Neuronal stem cell (in vitro differentiated cells): ENCODE results near the gene C14orf180. TPM values are rescaled to one million over a fixed set of nuclear protein-coding genes. Genes with fewer than 3 reads are reported as not detected.

Source experiments
- DNase-seq: peaks from one replicate; pipeline ENCODE4 v3.0.0-alpha.2; 2013; ENCODE audit warnings: low spot score
- H2AFZ ChIP-seq: one replicate; pipeline ENCODE4 v1.6.1; 2013; ENCODE audit warnings: mild to moderate bottlenecking, low read length, inconsistent platforms
- H2AK5ac ChIP-seq: 2 replicates; pipeline ENCODE4 v1.6.1; 2013; ENCODE audit warnings: low read depth, mild to moderate bottlenecking, inconsistent platforms, low read length, moderate library complexity, mixed read lengths
- H2BK120ac ChIP-seq: 2 replicates; pipeline ENCODE4 v1.6.1; 2013; ENCODE audit warnings: low read depth, mild to moderate bottlenecking, inconsistent platforms, low read length, moderate library complexity, mixed read lengths
- H2BK12ac ChIP-seq: one replicate; pipeline ENCODE4 v1.6.1; 2013; ENCODE audit warnings: low read length, inconsistent platforms
- H2BK15ac ChIP-seq: 2 replicates; pipeline ENCODE4 v1.6.1; 2013; ENCODE audit warnings: mild to moderate bottlenecking, low read length, inconsistent platforms, mixed read lengths
- H2BK5ac ChIP-seq: one replicate; pipeline ENCODE4 v1.6.1; 2013; ENCODE audit warnings: inconsistent platforms, mild to moderate bottlenecking, low read length, moderate library complexity
- H3K14ac ChIP-seq: one replicate; pipeline ENCODE4 v1.6.1; 2013; ENCODE audit warnings: low read length, inconsistent platforms
- H3K18ac ChIP-seq: 2 replicates; pipeline ENCODE4 v1.6.1; 2013; ENCODE audit warnings: low read length, inconsistent platforms
- H3K23ac ChIP-seq: 2 replicates; pipeline ENCODE4 v1.6.1; 2013; ENCODE audit warnings: low read depth, mild to moderate bottlenecking, mixed read lengths, low read length, inconsistent platforms; ENCODE audit not compliant: poor library complexity
- H3K27ac ChIP-seq: replicated peaks from 3 replicates; pipeline ENCODE4 v1.5.1; 2013; ENCODE audit warnings: low read length, inconsistent platforms
- H3K27me3 ChIP-seq, 3 experiments: 2 replicates each; pipeline ENCODE4 v1.6.1; 2013; ENCODE audit warnings: low read length in 3 of 3, mild to moderate bottlenecking in 2 of 3, inconsistent platforms in 1 of 3, low read depth in 1 of 3, mixed read lengths in 1 of 3, moderate library complexity in 1 of 3; ENCODE audit not compliant: control insufficient read depth in 3 of 3, insufficient read depth in 3 of 3
- H3K36me3 ChIP-seq, 2 donors: replicated peaks in 1 of 2; 2 replicates each; pipeline ENCODE4 v1.6.1; 2013; ENCODE audit warnings: low read length in 2 of 2; ENCODE audit not compliant: control insufficient read depth in 2 of 2, insufficient read depth in 2 of 2
- H3K4ac ChIP-seq: 2 replicates; pipeline ENCODE4 v1.6.1; 2013; ENCODE audit warnings: inconsistent platforms, mild to moderate bottlenecking, low read length, moderate library complexity
- H3K4me1 ChIP-seq, 2 donors: 1 replicate in 1 of 2; 2 replicates in 1 of 2; pipeline ENCODE4 v1.6.1; 2013; ENCODE audit warnings: low read length in 2 of 2, low read depth in 1 of 2; ENCODE audit not compliant: control insufficient read depth in 2 of 2, insufficient read depth in 1 of 2
- H3K4me2 ChIP-seq: one replicate; pipeline ENCODE4 v1.6.1; 2013; ENCODE audit warnings: mild to moderate bottlenecking, low read length, inconsistent platforms; ENCODE audit not compliant: insufficient read depth, poor library complexity, severe bottlenecking
- H3K4me3 ChIP-seq, 2 donors: 2 replicates each; pipeline ENCODE4 v1.5.1; 2013; ENCODE audit warnings: low read length in 2 of 2, mild to moderate bottlenecking in 2 of 2, inconsistent platforms in 1 of 2, moderate library complexity in 1 of 2
- H3K79me1 ChIP-seq: one replicate; pipeline ENCODE4 v1.6.1; 2013; ENCODE audit warnings: low read depth, mild to moderate bottlenecking, inconsistent platforms, low read length, moderate library complexity
- H3K9ac ChIP-seq: one replicate; pipeline ENCODE4 v1.6.1; 2013; ENCODE audit warnings: mild to moderate bottlenecking, low read depth, low read length, inconsistent platforms; ENCODE audit not compliant: poor library complexity
- H3K9me3 ChIP-seq, 2 donors: replicated peaks in 1 of 2; 2 replicates each; pipeline versions ENCODE3 to v1.6.1; 2013; ENCODE audit warnings: low read length in 2 of 2, mild to moderate bottlenecking in 2 of 2, inconsistent platforms in 1 of 2, low read depth in 1 of 2, mixed read lengths in 1 of 2, moderate library complexity in 1 of 2; ENCODE audit not compliant: control insufficient read depth in 2 of 2, insufficient read depth in 1 of 2
- H4K8ac ChIP-seq: one replicate; pipeline ENCODE4 v1.6.1; 2013; ENCODE audit warnings: low read depth, mild to moderate bottlenecking, inconsistent platforms, low read length, moderate library complexity
- H4K91ac ChIP-seq: one replicate; pipeline ENCODE4 v1.6.1; 2013; ENCODE audit warnings: low read length, low read depth, mild to moderate bottlenecking, inconsistent platforms; ENCODE audit not compliant: poor library complexity
- WGBS, 2 donors: extraction: QIAGEN DNeasy Blood & Tissue Kit; methylation state at CpG; one replicate each; pipeline ENCODE4 v1.1.7; 2013; ENCODE audit warnings: missing lambda C conversion rate in 2 of 2, mixed read lengths in 1 of 2; ENCODE audit not compliant: insufficient read length in 2 of 2, insufficient replicate concordance in 1 of 2; ENCODE audit errors: extremely low coverage in 2 of 2; 5-methylcytosine and 5-hydroxymethylcytosine counted together
- polyA plus RNA-seq, 2 experiments: library from polyadenylated mRNA; stranded (reverse); fragments of 200-250 nt; gene quantifications; one replicate each; pipeline ENCODE4 v1.2.3, GENCODE V29; 2013

The C14orf180 gene
- polyA plus RNA-seq (2013, experiment 1 of 2), result not detected
- not detected for polyA plus RNA-seq (2013, experiment 2 of 2)

GRCh38 chr14:104579507-104579906 lies at the start of gene C14orf180:
Gene C14orf180 (plus strand): TSS chr14:104579764. CDS start chr14:104586431, 6,667 bp downstream.
- H4K91ac ChIP-seq, result peak within 1 kb of the TSS; percentile 89
- H3K4me3 ChIP-seq, result no peak within 1 kb of the TSS
- no peak within 1 kb of the TSS for H3K14ac ChIP-seq
- peaks cover 0 to 2% of the 10 kb centered on the region in 2 donors for H3K9me3 ChIP-seq
- peak within 1 kb of the TSS; percentile 65 for H3K23ac ChIP-seq
- no peak within 1 kb of the TSS for H3K27ac ChIP-seq
- peak within 1 kb of the TSS; percentile 79 for H2BK5ac ChIP-seq
- H4K8ac ChIP-seq, result peak within 1 kb of the TSS; percentile 19
- H2BK120ac ChIP-seq, result no peak within 1 kb of the TSS
- H3K4ac ChIP-seq, result peak within 1 kb of the TSS; percentile 26
- H3K4me2 ChIP-seq, result no peak within 1 kb of the TSS
- H2AK5ac ChIP-seq, result peak within 1 kb of the TSS; percentile 91
- H2AFZ ChIP-seq, result no peak within 1 kb of the TSS
- no peaks in the 10 kb centered on the region for H3K36me3 ChIP-seq
- H3K4me1 ChIP-seq, result peaks cover 0 to 17% of the 10 kb centered on the region in 2 donors
- H3K9ac ChIP-seq, result no peak within 1 kb of the TSS
- no peak for DNase-seq
- peak within 1 kb of the TSS; percentile 63 for H2BK12ac ChIP-seq
- peaks cover 0 to 69% (median 0%) of the 10 kb centered on the region in 3 experiments for H3K27me3 ChIP-seq
- peak within 1 kb of the TSS; percentile 72 for H2BK15ac ChIP-seq
- no CpG with 5 or more reads among the region's 17 CpGs for WGBS, 2 donors
- peak within 1 kb of the TSS; percentile 66 for H3K18ac ChIP-seq
- H3K79me1 ChIP-seq, result peaks cover 4% of the 10 kb centered on the region

- no peak overlapping the region for H3K4ac ChIP-seq
- H2BK15ac ChIP-seq, result no peak overlapping the region
- H4K8ac ChIP-seq, result no peak overlapping the region
- H2AK5ac ChIP-seq, result no peak overlapping the region
- no peak overlapping the region for H3K9ac ChIP-seq
- H2BK12ac ChIP-seq, result no peak overlapping the region
- H3K27me3 ChIP-seq, result peaks cover 0 to 4% (median 0%) of the 10 kb centered on the region in 3 experiments
- no peak overlapping the region for H3K23ac ChIP-seq
- no peak overlapping the region for H3K4me3 ChIP-seq
- no peak overlapping the region for H2AFZ ChIP-seq
- no peak overlapping the region for H3K4me2 ChIP-seq
- no peak overlapping the region for H3K18ac ChIP-seq
- H3K27ac ChIP-seq, result no peak overlapping the region
- no CpG with 5 or more reads among the region's 10 CpGs for WGBS, 2 donors
- H4K91ac ChIP-seq, result no peak overlapping the region
- DNase-seq, result no peak
- H2BK120ac ChIP-seq, result no peak overlapping the region
- H3K36me3 ChIP-seq, result no peaks in the 10 kb centered on the region
- H2BK5ac ChIP-seq, result no peak overlapping the region
- no peaks in the 10 kb centered on the region for H3K79me1 ChIP-seq
- peaks cover 0 to 15% of the 10 kb centered on the region in 2 donors for H3K9me3 ChIP-seq
- no peaks in the 10 kb centered on the region for H3K4me1 ChIP-seq
- H3K14ac ChIP-seq, result no peak overlapping the region
Measured at GRCh38 chr14:104530646-104531045, 48.9 kb upstream of the C14orf180 start.

- WGBS, 2 donors, result no CpG with 5 or more reads among the region's 19 CpGs
- no peak overlapping the region for H4K91ac ChIP-seq
- H3K4ac ChIP-seq, result no peak overlapping the region
- H2AK5ac ChIP-seq, result no peak overlapping the region
- H3K9ac ChIP-seq, result no peak overlapping the region
- no peak overlapping the region for H2BK12ac ChIP-seq
- H3K4me1 ChIP-seq, result no peaks in the 10 kb centered on the region
- H3K9me3 ChIP-seq, result peaks cover 0 to 13% of the 10 kb centered on the region in 2 donors
- no peak overlapping the region for H2BK120ac ChIP-seq
- no peak overlapping the region for H2BK15ac ChIP-seq
- no peaks in the 10 kb centered on the region for H3K79me1 ChIP-seq
- H3K4me3 ChIP-seq, result peak overlapping the region in 1 of 2 donors; percentile 70
- no peak overlapping the region for H3K4me2 ChIP-seq
- no peaks in the 10 kb centered on the region for H3K36me3 ChIP-seq
- no peak overlapping the region for H4K8ac ChIP-seq
- no peak overlapping the region for H3K18ac ChIP-seq
- H2AFZ ChIP-seq, result no peak overlapping the region
- DNase-seq, result no peak
- no peak overlapping the region for H3K14ac ChIP-seq
- H3K27ac ChIP-seq, result no peak overlapping the region
- peaks cover 0 to 4% (median 0%) of the 10 kb centered on the region in 3 experiments for H3K27me3 ChIP-seq
- no peak overlapping the region for H2BK5ac ChIP-seq
- H3K23ac ChIP-seq, result no peak overlapping the region
Measured at GRCh38 chr14:104531421-104532190, 48.0 kb upstream of the C14orf180 start.

- no peak overlapping the region for H3K27ac ChIP-seq
- H2AK5ac ChIP-seq, result no peak overlapping the region
- H2BK12ac ChIP-seq, result no peak overlapping the region
- no peak overlapping the region for H2BK15ac ChIP-seq
- H3K4me2 ChIP-seq, result no peak overlapping the region
- no peak overlapping the region for H3K14ac ChIP-seq
- H3K9me3 ChIP-seq, result peaks cover 0 to 9% of the 10 kb centered on the region in 2 donors
- H3K4me3 ChIP-seq, result no peak overlapping the region
- DNase-seq, result no peak
- no peak overlapping the region for H3K9ac ChIP-seq
- H3K79me1 ChIP-seq, result no peaks in the 10 kb centered on the region
- H3K36me3 ChIP-seq, result no peaks in the 10 kb centered on the region
- peaks cover 0 to 4% of the 10 kb centered on the region in 2 donors for H3K4me1 ChIP-seq
- peaks cover 0 to 4% (median 0%) of the 10 kb centered on the region in 3 experiments for H3K27me3 ChIP-seq
- no peak overlapping the region for H3K23ac ChIP-seq
- WGBS, 2 donors, result no CpG with 5 or more reads among the region's 3 CpGs
- H2AFZ ChIP-seq, result no peak overlapping the region
- H2BK120ac ChIP-seq, result no peak overlapping the region
- no peak overlapping the region for H4K8ac ChIP-seq
- H4K91ac ChIP-seq, result no peak overlapping the region
- no peak overlapping the region for H2BK5ac ChIP-seq
- no peak overlapping the region for H3K18ac ChIP-seq
- H3K4ac ChIP-seq, result no peak overlapping the region
Measured at GRCh38 chr14:104532191-104532555, 47.4 kb upstream of the C14orf180 start.
